Stimulated activated naive CD4-positive, alpha-beta T cell treated with Interleukin-2 at 50 U/mL for 16 hours (primary cell): ENCODE measurements around the gene MAP4K4.

ENCODE experiments used
- DNase-seq: peaks from one replicate; lab custom pipeline; 2025; lab: John Stamatoyannopoulos, UW

The MAP4K4 gene

DNA sequence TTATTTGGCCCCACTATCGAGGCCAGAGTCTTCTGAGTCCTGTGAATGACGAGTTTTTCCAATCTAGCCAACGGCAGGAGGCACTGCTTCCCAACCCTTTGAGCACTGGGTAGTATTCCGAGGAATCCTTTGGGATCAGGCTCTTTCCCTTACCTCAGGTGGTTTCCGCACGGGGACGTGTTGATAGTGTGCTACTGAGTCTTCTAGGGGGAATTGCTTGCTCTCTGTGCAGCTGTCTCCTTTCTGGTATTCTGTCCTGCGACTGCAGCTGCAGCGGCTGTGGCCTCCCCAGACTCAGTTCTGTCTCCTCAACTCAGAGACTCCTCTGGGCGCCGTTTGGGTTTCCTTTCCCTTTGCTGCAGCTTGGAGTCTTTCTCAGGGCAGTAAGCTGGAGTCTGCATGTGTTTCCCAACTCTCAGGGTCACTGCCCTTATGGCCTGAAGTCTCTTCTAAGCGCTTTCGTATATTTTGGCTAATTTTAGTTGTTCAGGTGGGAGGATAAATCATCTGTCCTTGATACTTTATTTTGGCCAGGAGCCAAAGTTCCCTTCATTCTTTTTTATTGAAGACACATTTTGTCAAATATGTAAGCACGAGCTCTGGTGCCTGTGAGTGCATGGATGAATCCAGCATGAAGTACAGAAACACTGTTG is 118.4 kb downstream of the MAP4K4 start:
- DNase-seq: no peak

DNA sequence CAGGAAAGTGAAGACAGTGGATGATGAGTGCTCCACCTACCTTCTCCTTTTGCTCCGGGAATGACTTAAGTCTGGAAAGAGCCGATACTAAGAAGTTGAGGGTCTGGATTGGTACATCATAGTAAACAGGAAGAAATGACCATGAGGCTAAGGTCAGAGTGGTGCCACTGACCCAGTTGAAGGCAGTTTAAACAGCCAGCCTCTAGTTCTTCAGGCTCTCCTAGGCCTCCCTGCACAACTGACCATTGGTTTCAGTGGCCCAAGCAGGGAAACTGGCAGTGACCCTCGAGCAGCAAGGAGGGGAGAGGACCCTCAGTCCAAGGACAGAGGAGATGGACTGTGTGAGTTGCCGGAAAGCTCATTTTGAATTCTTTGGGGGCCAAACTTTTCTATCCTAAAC is 119.1 kb downstream of the MAP4K4 start:
- DNase-seq: no peak

DNA sequence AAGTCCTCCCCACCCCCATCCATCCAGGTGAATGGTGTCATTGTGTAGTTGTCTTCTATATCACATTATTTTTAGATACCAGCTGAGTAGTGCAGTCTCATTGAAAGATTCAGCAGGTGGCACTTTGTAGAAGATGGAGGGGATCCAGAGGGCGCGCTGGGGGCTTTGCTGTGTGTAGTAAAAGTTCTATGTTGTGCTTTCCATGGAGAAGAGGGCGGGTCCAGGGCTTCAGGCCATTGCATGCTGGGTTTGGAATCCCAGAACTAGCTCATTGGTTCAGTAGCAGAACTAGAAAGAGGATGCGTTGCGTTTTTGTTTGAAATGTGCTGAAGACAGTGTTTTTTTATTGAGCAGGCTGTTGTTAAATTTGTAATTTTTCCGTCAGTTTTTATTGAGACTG is 120.0 kb downstream of the MAP4K4 start:
- no peak for DNase-seq

DNA sequence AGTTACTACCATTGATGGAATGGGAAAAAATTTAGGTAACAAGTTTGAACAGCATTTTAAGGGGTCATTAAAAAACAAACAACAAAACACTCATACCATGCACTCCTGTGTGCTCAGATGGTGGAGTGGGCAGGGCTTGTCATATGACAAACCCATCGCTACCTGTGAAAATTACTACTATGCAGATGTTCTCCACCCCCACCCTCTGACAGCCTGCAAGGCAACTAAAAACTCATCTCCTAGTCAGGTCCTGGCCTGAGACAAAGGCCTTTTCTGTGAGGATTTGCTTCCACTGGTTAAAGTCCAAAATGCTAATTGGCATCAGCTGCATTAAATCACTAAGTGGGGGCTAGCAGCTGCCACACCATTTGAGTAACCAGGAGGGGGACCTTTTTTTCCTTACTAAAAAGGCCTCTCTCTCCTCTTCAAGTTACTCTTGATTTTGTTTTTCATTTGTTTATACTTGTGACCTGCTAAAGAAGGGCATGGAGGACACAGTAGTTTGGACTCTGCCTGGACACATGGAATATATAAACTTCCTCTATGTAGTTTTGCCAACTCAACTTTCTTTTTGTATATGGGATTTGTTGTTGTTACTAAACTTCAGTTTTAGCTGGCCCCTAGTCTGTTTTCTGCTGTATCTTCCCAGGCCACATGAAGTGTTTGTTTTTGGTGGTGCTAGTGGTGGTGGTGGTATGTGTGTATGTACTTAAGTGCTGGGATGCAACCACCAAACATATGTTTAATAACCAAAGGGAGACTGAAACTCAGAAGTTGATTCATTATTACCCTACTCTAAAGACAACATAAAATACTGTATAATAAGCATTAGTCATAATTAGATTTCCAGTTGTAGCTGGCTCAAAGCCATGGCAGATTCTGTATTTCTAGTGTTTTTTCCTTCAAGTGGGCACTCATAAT is 121.3 kb downstream of the MAP4K4 start:
- DNase-seq: no peak

DNA sequence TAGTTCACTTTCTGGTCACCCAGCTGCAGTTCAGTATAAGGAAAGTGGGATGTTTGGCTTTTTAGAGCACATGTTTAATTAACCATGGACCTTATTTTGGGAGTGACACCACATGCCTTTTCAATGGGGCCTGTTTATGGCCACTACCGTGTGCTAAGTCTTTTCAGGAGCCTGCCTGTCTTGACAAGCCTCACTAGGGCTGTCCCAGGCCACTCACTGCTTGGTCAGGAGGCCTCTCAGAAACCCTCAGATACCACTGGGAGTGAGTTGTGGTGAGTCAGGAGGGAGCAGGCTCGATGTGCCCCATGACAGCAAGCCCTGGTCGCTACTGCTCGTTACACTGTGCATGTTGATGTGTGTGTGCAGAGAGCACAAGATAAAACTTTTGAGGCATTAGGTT is 123.0 kb downstream of the MAP4K4 start:
- DNase-seq: no peak

DNA sequence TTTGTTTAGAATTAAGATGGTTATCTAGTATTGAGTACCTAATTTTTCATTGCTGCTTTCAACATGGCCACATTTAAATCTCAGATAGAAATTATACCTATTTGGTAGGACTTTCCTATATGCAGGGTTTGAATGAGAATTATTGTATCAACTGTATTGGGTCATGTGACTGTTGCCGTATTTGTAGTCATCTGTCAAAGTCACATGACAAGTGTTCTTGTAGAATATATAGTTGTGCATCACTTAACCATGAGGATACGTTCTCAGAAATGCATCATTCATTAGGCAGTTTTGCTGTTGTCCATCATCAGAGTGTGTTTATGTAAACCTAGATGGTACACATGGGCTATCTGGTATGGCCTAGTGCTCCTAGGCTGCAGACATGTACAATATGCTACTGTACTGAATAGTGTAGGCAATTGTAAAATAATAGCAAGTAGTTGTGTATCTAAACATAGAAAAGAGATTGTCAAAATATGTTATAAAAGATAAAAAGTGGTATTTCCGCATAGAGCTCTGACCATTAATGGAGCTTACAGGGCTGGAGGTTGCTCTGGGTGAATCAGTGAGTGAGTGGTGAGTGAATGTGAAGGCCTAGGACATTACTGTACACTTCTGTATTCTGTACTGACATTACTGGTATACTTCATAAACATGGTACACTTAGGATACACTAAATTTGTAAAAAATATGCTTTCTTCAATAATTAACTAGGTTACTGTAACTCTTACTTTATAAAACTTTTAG is 123.7 kb downstream of the MAP4K4 start:
- no peak for DNase-seq

DNA sequence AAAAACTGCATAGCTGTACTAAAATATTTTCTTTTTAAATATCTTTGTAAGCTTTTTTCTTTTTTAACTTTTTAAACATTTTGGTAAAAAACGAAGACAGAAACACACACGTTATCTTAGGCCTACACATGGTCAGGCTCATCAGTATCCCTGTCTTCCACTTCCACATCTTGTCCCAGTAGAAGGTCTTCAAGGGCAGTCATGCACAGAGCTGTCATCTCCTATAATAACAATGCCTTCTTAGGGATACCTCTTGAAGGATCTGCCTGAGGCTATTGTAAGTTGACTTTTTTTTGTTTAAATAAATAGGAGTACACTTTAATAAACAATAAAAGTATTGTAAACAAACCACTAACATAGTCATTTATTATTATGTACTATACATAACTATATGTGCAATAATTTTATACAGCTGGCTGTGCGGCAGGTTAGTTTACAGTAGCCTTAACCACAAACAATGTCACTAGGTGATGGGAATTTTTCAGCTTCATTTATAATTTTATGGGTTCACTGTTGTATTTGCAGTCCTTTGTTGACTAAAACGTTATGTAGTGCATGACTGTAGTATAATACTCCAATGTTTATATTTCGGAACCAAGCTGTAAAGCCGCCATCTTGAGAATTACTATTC is 124.4 kb downstream of the MAP4K4 start:
- DNase-seq: no peak

DNA sequence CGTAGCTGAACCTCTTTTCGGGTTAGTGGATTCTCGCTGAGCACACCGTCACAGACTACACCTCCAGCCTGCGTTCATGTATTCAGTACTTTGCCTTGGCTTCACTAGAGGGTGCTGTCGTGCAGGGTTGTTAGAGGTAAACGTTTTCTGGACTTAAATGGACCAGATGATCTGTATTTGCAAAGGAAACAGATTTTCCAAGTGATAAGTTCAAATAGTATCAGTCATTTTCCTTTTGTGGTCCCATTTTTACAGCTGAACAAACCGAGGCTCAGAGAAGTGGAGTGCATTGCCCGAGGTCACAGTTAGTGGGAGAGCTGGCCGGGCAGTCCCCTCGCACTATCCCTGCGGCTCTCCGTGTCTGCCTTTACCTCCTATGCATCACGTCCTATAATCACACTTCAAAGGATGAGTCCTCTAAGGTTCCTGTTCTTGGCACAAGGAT is 125.9 kb downstream of the MAP4K4 start:
- peak; percentile 66 for DNase-seq

DNA sequence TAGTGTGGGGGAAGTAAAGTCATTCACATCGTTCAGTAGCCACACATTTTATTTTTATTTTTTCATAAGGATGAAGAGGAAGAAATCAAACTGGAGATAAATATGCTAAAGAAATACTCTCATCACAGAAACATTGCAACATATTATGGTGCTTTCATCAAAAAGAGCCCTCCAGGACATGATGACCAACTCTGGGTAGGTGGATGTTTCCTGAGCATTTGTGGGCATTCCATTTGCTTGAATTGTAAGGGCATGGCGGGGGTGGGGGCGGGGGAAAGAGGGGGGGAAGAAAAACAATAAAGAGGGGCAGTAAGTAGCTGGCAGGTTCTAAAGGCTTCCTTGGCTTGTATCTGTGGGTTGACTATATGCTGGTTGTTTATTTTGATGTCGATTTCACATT is 126.4 kb downstream of the MAP4K4 start:
- no peak for DNase-seq

DNA sequence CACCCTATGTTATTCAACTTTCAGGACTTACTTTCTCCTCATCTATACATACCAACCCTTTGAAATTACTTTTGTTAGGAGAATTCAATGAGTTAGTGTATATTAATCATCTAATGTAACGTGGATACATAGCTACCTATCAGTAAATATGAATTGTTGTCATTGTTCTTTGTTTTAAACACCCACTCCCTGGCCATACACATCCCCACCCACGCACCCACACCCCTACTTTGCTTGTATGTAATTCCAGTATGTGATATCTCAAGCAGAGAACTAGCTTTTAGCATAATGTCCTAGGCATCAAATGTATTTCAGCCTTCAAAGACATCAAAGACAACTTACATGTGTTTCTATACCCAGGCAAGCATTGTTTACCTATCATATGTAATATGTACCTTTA is 129.2 kb downstream of the MAP4K4 start:
- DNase-seq: no peak

DNA sequence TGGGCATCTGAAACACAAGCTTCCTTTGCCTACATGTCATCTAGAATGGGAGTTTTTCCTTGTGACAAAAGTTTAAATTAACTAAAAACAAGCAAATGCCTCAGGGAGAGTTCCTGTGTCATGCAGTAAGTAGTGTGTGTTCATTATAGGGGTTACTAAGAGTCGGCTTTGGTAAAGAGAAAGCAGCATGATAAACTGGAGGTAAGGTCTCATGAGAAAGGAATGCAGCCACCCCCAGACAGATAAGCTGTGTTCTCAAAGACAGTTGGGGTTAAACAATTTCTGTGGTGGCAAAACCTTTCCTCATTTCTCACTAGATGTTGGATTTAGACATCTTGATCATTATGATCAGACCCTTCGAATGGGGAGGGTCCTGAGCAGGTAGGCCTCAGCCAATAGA is 129.7 kb downstream of the MAP4K4 start:
- no peak for DNase-seq

DNA sequence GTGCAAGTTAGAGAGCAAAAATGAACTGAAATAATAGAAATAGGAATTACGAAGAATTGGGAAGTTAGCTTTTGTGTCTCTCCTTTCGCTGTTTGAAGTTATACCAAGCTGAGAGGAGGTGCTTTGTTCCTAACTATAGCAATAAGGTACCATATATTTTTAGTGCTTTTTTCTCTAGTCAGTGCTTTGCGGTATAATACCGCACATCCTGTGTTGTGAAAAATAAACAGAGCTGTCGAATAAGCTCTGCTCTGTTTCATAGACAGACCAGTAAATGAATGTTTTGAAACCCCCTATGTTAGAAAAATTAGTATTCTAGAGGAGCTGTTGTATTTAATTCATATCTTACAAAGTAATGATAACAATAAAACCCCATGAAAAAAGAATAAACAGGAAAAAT is 130.8 kb downstream of the MAP4K4 start:
- no peak for DNase-seq

DNA sequence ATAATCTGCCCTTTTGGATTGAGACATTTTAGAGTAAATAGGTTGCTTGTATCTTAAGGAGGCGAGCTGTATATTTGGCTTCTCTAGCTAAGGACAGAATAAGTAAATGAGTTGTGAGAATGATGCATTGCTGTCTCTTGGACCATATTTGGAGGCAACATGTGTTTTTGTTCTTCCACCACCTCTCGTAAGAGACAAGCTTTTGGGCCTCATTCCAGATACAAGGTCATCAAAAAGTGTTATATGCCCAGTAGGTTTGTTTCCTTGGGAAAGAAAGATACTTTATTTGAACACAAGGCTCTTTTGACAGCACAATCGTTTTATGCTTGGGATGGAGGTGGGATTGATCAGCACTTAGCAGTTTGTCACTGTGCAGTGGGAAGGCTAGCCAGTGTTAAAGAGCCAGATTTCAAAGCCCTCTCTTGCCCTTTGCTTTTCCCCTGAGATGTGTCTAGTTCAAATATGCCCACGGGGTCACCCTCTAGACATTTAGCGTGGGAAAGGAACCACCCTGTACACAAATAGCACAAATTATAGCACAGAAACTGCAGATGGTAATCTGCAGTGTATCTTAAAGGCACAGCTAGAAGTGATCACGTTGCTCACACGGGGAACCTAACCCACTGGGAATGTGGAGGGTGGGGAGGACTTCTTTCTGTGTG is 131.3 kb downstream of the MAP4K4 start:
- DNase-seq: no peak

DNA sequence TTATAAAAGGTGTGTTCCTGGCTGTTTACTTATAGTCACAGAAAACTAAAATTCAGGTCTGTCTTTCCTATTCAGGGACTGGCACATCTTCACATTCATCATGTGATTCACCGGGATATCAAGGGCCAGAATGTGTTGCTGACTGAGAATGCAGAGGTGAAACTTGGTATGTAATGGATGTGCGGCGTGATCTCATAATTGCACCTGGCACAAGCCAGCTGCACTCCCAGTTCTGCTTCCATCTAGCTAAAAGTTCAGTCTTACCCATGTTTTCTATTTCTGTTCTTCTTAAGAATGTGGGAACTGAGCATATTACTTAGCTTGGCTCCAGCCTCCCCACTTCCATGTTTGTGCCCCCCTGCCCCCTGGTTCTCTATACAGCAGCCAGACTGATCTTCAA is 131.9 kb downstream of the MAP4K4 start:
- DNase-seq: no peak

DNA sequence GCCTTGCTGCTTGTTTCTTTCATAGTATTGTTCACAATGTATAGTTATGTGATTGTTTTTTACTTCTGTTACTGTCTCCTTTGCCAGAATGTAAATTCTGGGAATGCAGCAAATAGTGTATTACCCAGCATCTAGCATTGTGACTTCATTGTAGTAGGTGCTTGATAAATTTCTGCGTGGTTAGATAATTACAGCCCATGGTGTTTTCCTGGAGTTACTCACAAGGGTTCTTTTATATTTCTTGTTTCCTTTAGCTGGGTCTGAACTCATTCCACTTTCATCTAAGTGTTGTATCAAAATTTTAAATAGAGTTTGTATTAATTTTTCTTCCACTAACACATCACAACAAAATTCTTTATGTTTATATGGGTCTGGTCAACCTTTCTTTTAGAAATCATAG is 132.6 kb downstream of the MAP4K4 start:
- DNase-seq: no peak

DNA sequence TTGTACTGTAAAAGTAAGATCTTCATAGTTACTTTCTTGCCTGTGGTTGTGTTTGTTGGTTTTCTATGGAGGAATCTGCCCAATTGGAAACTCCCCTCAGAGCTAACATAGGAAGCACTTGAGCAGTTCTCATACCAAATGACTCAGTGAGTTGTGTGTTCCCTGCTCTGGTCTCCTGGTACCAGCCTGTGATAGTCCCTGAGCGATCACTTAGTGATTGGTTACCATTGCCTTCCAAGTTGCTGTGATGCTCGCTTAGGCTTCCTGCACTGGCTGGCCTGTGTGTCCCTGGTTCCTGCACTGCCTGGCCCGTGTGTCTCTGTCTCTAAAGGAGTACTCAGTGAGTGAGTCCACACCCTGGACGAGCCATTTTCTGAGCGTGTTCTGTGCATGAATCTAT is 133.0 kb downstream of the MAP4K4 start:
- DNase-seq: peak; percentile 9

DNA sequence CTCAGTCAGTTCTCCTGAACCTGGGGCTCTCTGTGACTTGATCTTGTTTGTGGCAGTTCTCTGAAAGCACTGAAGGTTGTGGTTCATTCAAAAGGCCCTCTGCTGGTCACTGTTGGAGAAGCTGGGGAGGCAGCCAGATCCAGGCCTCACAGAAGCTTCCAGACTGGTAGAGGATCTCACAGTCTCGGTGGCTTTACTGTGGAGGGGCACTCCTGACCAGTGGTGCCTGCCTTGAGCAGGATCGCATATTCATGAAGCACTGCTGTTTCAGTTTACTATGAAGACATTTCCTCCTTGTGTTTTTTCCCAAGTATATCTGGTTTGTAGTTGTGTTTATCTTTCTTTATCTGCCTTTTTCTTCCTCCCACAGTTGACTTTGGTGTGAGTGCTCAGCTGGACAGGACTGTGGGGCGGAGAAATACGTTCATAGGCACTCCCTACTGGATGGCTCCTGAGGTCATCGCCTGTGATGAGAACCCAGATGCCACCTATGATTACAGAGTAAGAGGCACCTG is 133.9 kb downstream of the MAP4K4 start:
- peak; percentile 48 for DNase-seq

DNA sequence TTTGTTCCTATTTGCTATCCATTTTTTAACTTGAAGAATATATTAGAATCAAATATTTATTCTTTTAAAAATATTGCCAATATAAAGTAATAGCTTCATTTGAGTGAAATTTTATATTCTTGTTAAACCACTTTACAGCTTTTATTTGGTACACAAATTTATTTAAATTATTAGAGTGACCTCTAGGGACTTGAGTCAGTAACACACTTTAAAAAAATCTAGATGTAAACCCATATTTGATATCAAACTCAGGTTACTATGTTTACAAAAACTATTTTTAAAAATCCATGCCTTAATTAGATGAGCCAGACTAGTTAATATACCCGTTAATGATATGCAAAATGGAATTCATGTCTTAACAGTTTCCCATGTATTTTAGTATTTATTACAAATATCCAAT is 134.6 kb downstream of the MAP4K4 start:
- DNase-seq: no peak

DNA sequence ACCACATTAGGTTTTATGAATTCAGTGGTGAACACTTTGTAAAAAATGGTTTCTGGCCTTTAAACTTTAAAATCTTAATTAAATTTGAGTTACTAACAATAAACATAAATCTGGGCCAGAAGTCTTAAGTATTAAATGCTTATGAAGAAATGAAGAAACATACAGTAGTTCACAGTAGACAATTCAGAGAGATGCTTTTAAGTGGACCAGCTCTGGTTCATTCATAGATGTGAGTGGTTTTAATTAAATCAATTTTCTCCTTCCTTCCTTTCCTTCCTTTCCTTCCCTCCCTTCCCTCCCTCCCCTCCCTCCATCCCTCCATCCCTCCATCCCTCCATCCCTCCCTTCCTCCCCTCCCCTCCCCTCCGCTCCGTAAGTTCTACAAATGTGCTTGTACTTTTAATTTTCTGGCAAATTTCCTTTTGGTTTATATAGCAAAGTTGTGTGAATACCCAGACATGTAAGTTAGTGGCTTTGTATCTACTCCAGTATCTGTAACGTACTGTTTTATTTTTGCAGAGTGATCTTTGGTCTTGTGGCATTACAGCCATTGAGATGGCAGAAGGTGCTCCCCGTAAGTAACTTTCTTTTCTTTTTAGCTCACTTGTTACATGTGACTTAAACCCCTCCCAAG is 136.5 kb downstream of the MAP4K4 start:
- no peak for DNase-seq

DNA sequence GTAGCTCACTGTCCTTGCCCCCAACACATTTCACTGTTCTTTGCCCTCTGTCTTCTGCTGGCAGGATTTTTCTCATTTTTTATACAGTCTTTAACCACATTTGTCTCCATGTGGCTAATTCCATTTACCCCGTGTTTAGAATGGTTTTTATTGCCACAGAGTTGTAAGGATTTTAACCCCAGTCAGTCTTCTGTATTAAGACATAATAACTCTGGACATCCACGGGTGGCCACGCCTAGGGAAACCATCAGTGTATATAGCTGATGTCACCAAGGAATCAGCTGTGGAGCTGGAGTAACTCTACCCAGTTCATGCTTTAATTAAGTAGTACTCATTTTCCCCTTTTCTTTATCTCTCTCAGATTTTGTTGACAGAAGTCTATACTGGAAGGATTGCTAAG is 139.8 kb downstream of the MAP4K4 start:
- no peak for DNase-seq

DNA sequence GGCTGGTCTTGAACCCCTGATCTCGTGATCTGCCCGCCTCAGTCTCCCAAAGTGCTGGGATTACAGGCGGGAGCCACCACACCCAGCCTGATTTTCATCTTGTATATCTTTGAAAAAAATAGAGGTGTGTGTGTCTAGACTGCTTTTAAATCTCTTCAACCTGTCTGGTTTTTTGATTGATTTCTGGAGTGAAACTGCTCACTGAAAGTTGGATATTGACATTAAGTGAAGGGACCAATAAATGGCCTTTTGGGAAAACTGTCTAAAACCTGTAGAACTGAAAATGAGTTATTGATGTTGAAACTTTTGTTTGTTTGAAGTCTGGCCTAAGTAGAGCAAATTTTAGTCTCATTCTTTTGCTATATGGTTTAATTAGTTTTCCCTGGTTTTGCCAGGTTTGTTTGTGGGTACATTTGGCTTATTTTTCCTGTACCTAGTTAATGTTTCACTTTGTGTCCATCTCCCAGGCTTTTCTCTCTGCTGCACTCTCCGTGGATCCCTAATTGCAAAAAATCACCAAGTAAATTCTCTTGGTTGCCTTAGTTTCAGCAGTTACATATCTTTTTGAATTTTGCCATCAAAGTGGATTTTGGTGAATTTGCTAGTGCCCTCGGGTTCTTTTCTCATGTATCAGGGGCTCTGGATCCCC is 144.3 kb downstream of the MAP4K4 start:
- DNase-seq: no peak
